ENCODE measurements around the gene NEGR1. TPM values are rescaled to one million over a fixed set of nuclear protein-coding genes. Genes with fewer than 3 reads are reported as not detected.

Gene NEGR1
- polyA plus RNA-seq, 4 donors = 3.5 to 5.2 (median 4.1) TPM

GRCh38 chr1:72051538-72051937 lies 230.8 kb downstream of the NEGR1 start:
- no peak for DNase-seq (ENCODE audit: low read depth in 4 of 4, low spot score in 3 of 4)

- DNase-seq (ENCODE audit: low read depth in 4 of 4, low spot score in 3 of 4) = no peak
Observed at GRCh38 chr1:72050551-72050950, 231.8 kb downstream of the NEGR1 start.

GRCh38 chr1:72037745-72038343 lies 244.5 kb downstream of the NEGR1 start:
- DNase-seq (ENCODE audit: low read depth in 4 of 4, low spot score in 3 of 4) = peak; percentile 3 to 31 (median 26)

GRCh38 chr1:72034827-72035226 lies 247.5 kb downstream of the NEGR1 start:
- no peak for DNase-seq (ENCODE audit: low read depth in 4 of 4, low spot score in 3 of 4)

- DNase-seq (ENCODE audit: low read depth in 4 of 4, low spot score in 3 of 4) = no peak
Observed at GRCh38 chr1:72023063-72023930, 259.0 kb downstream of the NEGR1 start.

- no peak for DNase-seq (ENCODE audit: low read depth in 4 of 4, low spot score in 3 of 4)
Observed at GRCh38 chr1:72018562-72018961, 263.8 kb downstream of the NEGR1 start.

- DNase-seq (ENCODE audit: low read depth in 4 of 4, low spot score in 3 of 4) = no peak
Observed at GRCh38 chr1:72015006-72015405, 267.3 kb downstream of the NEGR1 start.

- DNase-seq (ENCODE audit: low read depth in 4 of 4, low spot score in 3 of 4) = no peak
Observed at GRCh38 chr1:72013161-72013560, 269.2 kb downstream of the NEGR1 start.

- DNase-seq (ENCODE audit: low read depth in 4 of 4, low spot score in 3 of 4) = no peak
Observed at GRCh38 chr1:72011721-72012120, 270.6 kb downstream of the NEGR1 start.

GRCh38 chr1:72010094-72010431 lies 272.3 kb downstream of the NEGR1 start:
- no peak for DNase-seq (ENCODE audit: low read depth in 4 of 4, low spot score in 3 of 4)

GRCh38 chr1:72009173-72010093 lies 272.9 kb downstream of the NEGR1 start:
- no peak for DNase-seq (ENCODE audit: low read depth in 4 of 4, low spot score in 3 of 4)

GRCh38 chr1:72007312-72007711 lies 275.0 kb downstream of the NEGR1 start:
- DNase-seq (ENCODE audit: low read depth in 4 of 4, low spot score in 3 of 4) = no peak

- no peak for DNase-seq (ENCODE audit: low read depth in 4 of 4, low spot score in 3 of 4)
Observed at GRCh38 chr1:72006092-72006491, 276.2 kb downstream of the NEGR1 start.

- DNase-seq (ENCODE audit: low read depth in 4 of 4, low spot score in 3 of 4) = no peak
Observed at GRCh38 chr1:72003092-72003491, 279.2 kb downstream of the NEGR1 start.

- no peak for DNase-seq (ENCODE audit: low read depth in 4 of 4, low spot score in 3 of 4)
Observed at GRCh38 chr1:72000809-72001208, 281.5 kb downstream of the NEGR1 start.

GRCh38 chr1:71994646-71995045 lies 287.7 kb downstream of the NEGR1 start:
- no peak for DNase-seq (ENCODE audit: low read depth in 4 of 4, low spot score in 3 of 4)

- no peak for DNase-seq (ENCODE audit: low read depth in 4 of 4, low spot score in 3 of 4)
Observed at GRCh38 chr1:71987181-71987580, 295.2 kb downstream of the NEGR1 start.

- DNase-seq (ENCODE audit: low read depth in 4 of 4, low spot score in 3 of 4) = no peak
Observed at GRCh38 chr1:71986160-71986559, 296.2 kb downstream of the NEGR1 start.

- DNase-seq (ENCODE audit: low read depth in 4 of 4, low spot score in 3 of 4) = no peak
Observed at GRCh38 chr1:71980556-71980955, 301.8 kb downstream of the NEGR1 start.

GRCh38 chr1:71979882-71980281 lies 302.5 kb downstream of the NEGR1 start:
- DNase-seq (ENCODE audit: low read depth in 4 of 4, low spot score in 3 of 4) = no peak

GRCh38 chr1:71967670-71968069 lies 314.7 kb downstream of the NEGR1 start:
- DNase-seq (ENCODE audit: low read depth in 4 of 4, low spot score in 3 of 4) = no peak

Data from right renal pelvis (tissue), 4 donors.